Dendritic cell treated with granulocyte-macrophage colony-stimulating factor and Interleukin-4, amounts not matched to agents 40 ng/mL and 50 ng/mL, for 4 days (primary cell): Measurements from ENCODE around the gene WWP2.
"Not testable (repeated sequence)": the region's sequence is repeated elsewhere in the genome, so short reads cannot be mapped to it uniquely, and the experiment has no call there.

Experiments
- H3K27ac Mint-ChIP-seq: one replicate; pipeline ENCODE4 v1.8.0; 2022; ENCODE audit warnings: mild to moderate bottlenecking, mixed read lengths
- H3K27me3 Mint-ChIP-seq: one replicate; pipeline ENCODE4 v1.8.0; 2022; ENCODE audit warnings: mild to moderate bottlenecking, mixed read lengths
- H3K36me3 Mint-ChIP-seq: one replicate; pipeline ENCODE4 v1.8.0; 2022; ENCODE audit warnings: low read depth, mixed read lengths
- H3K4me1 Mint-ChIP-seq: one replicate; pipeline ENCODE4 v1.8.0; 2022; ENCODE audit warnings: low read depth, mixed read lengths
- H3K4me3 Mint-ChIP-seq: one replicate; pipeline ENCODE4 v1.8.0; 2022; ENCODE audit warnings: mild to moderate bottlenecking, moderate library complexity, mixed read lengths
- H3K9me3 Mint-ChIP-seq: one replicate; pipeline ENCODE4 v1.8.0; 2022; ENCODE audit warnings: mixed read lengths
- intact Hi-C: fragments of 100-400 bp; cut with micrococcal nuclease; formaldehyde crosslinking; loops from one replicate; pipeline ENCODE4 v1.15.0; 2022

The WWP2 gene

GRCh38 chr16:69822174-69822935 is 60.2 kb downstream of the WWP2 start:
- no peaks in the 10 kb centered on the region for H3K27me3 Mint-ChIP-seq
- intact Hi-C loops, result no loop called here
- H3K36me3 Mint-ChIP-seq, result peaks cover 63% of the 10 kb centered on the region
- H3K4me3 Mint-ChIP-seq, result no peak overlapping the region
- H3K27ac Mint-ChIP-seq, result no peak overlapping the region
- H3K4me1 Mint-ChIP-seq, result peaks cover 14% of the 10 kb centered on the region
- H3K9me3 Mint-ChIP-seq, result no peaks in the 10 kb centered on the region

GRCh38 chr16:69823831-69824563 is 61.9 kb downstream of the WWP2 start:
- H3K27ac Mint-ChIP-seq, result peak overlapping the region; percentile 58
- H3K9me3 Mint-ChIP-seq, result no peaks in the 10 kb centered on the region
- peaks cover 63% of the 10 kb centered on the region for H3K36me3 Mint-ChIP-seq
- no peaks in the 10 kb centered on the region for H3K27me3 Mint-ChIP-seq
- intact Hi-C loops, result no loop called here
- H3K4me3 Mint-ChIP-seq, result peak overlapping the region; percentile 42
- H3K4me1 Mint-ChIP-seq, result peaks cover 14% of the 10 kb centered on the region

GRCh38 chr16:69824564-69825142 is 62.5 kb downstream of the WWP2 start:
- Mint-ChIP-seq H3K36me3 (peaks cover 64% of the 10 kb centered on the region), H3K4me1 (peaks cover 14% of the 10 kb centered on the region)
- H3K27me3 Mint-ChIP-seq, H3K4me3 Mint-ChIP-seq, H3K27ac Mint-ChIP-seq, intact Hi-C loops, H3K9me3 Mint-ChIP-seq: not testable (repeated sequence)

GRCh38 chr16:69827524-69827923 is 65.4 kb downstream of the WWP2 start:
- Mint-ChIP-seq H3K27me3 (no peaks in the 10 kb centered on the region), H3K36me3 (peaks cover 47% of the 10 kb centered on the region), H3K4me3 (no peak overlapping the region), H3K4me1 (peaks cover 10% of the 10 kb centered on the region), H3K27ac (no peak overlapping the region), H3K9me3 (no peaks in the 10 kb centered on the region)
- intact Hi-C loops, result no loop called here

GRCh38 chr16:69829338-69829737 is 67.2 kb downstream of the WWP2 start:
- intact Hi-C loops, result no loop called here

GRCh38 chr16:69830146-69830533 is 68.0 kb downstream of the WWP2 start:
- Mint-ChIP-seq H3K4me1 (peaks cover 15% of the 10 kb centered on the region), H3K9me3 (no peaks in the 10 kb centered on the region), H3K27ac (peak overlapping the region; percentile 1), H3K27me3 (no peaks in the 10 kb centered on the region), H3K36me3 (peaks cover 56% of the 10 kb centered on the region), H3K4me3 (no peak overlapping the region)
- intact Hi-C loops, result no loop called here

More at GRCh38 chr16:69829338-69829737, 67.2 kb downstream of the WWP2 start:
- Mint-ChIP-seq H3K27me3 (no peaks in the 10 kb centered on the region), H3K36me3 (peaks cover 50% of the 10 kb centered on the region), H3K27ac (no peak overlapping the region), H3K4me3 (no peak overlapping the region), H3K4me1 (peaks cover 15% of the 10 kb centered on the region), H3K9me3 (no peaks in the 10 kb centered on the region)

GRCh38 chr16:69830534-69831211 is 68.5 kb downstream of the WWP2 start:
- intact Hi-C loops, result no loop called here
- Mint-ChIP-seq H3K27ac (peak overlapping the region; percentile 1), H3K27me3 (no peaks in the 10 kb centered on the region), H3K4me1 (peaks cover 15% of the 10 kb centered on the region), H3K9me3 (no peaks in the 10 kb centered on the region), H3K36me3 (peaks cover 61% of the 10 kb centered on the region), H3K4me3 (no peak overlapping the region)

GRCh38 chr16:69831212-69832123 is 69.3 kb downstream of the WWP2 start:
- H3K4me1 Mint-ChIP-seq, result peaks cover 15% of the 10 kb centered on the region
- H3K9me3 Mint-ChIP-seq, result no peaks in the 10 kb centered on the region
- H3K4me3 Mint-ChIP-seq, result no peak overlapping the region
- no peak overlapping the region for H3K27ac Mint-ChIP-seq
- intact Hi-C loops, result no loop called here
- no peaks in the 10 kb centered on the region for H3K27me3 Mint-ChIP-seq
- H3K36me3 Mint-ChIP-seq, result peaks cover 69% of the 10 kb centered on the region

- H3K36me3 Mint-ChIP-seq, result peaks cover 73% of the 10 kb centered on the region
- H3K9me3 Mint-ChIP-seq, result no peaks in the 10 kb centered on the region
- peaks cover 15% of the 10 kb centered on the region for H3K4me1 Mint-ChIP-seq
- H3K27me3 Mint-ChIP-seq, result no peaks in the 10 kb centered on the region
- no peak overlapping the region for H3K4me3 Mint-ChIP-seq
- H3K27ac Mint-ChIP-seq, result peak overlapping the region; percentile 4
- intact Hi-C loops, result no loop called here
Measured at GRCh38 chr16:69833357-69834282, 71.5 kb downstream of the WWP2 start.

- Mint-ChIP-seq H3K4me1 (peaks cover 15% of the 10 kb centered on the region), H3K9me3 (no peaks in the 10 kb centered on the region), H3K27me3 (no peaks in the 10 kb centered on the region), H3K36me3 (peaks cover 67% of the 10 kb centered on the region), H3K4me3 (no peak overlapping the region), H3K27ac (no peak overlapping the region)
- intact Hi-C loops, result no loop called here
Measured at GRCh38 chr16:69834807-69835466, 72.8 kb downstream of the WWP2 start.

- Mint-ChIP-seq H3K27me3 (no peaks in the 10 kb centered on the region), H3K36me3 (peaks cover 72% of the 10 kb centered on the region), H3K4me1 (peaks cover 15% of the 10 kb centered on the region), H3K27ac (no peak overlapping the region), H3K9me3 (no peaks in the 10 kb centered on the region), H3K4me3 (no peak overlapping the region)
- intact Hi-C loops, result no loop called here
Measured at GRCh38 chr16:69836257-69836656, 74.1 kb downstream of the WWP2 start.

- Mint-ChIP-seq H3K36me3 (peaks cover 83% of the 10 kb centered on the region), H3K27ac (no peak overlapping the region), H3K4me1 (peaks cover 15% of the 10 kb centered on the region), H3K9me3 (no peaks in the 10 kb centered on the region), H3K27me3 (no peaks in the 10 kb centered on the region), H3K4me3 (no peak overlapping the region)
- intact Hi-C loops, result no loop called here
Measured at GRCh38 chr16:69837380-69837779, 75.2 kb downstream of the WWP2 start.
